Liver (tissue), 9 donors: ENCODE results near the gene GPR132. TPM values are rescaled to one million over a fixed set of nuclear protein-coding genes. Genes with fewer than 3 reads are reported as not detected.

Experiments
- DNase-seq: peaks from one replicate; pipeline ENCODE4 v3.0.0-alpha.2; 2017; ENCODE audit warnings: low spot score
- H3K27ac ChIP-seq, 2 donors: one replicate each; pipeline ENCODE4 v1.7.0; 2013; ENCODE audit warnings: inconsistent platforms in 2 of 2, low read length in 2 of 2, control low read depth in 1 of 2, low read depth in 1 of 2, mild to moderate bottlenecking in 1 of 2
- H3K27me3 ChIP-seq, 4 donors: one replicate each; pipeline versions ENCODE4 v1.6.1 to v1.7.0; 2013; ENCODE audit warnings: low read length in 3 of 4, inconsistent platforms in 1 of 4, mild to moderate bottlenecking in 1 of 4, moderate library complexity in 1 of 4; ENCODE audit not compliant: control insufficient read depth in 4 of 4, insufficient read depth in 4 of 4
- H3K36me3 ChIP-seq, 4 donors: one replicate each; pipeline versions ENCODE4 v1.6.1 to v1.7.0; 2013; ENCODE audit warnings: low read length in 3 of 4, mild to moderate bottlenecking in 3 of 4, low read depth in 1 of 4, moderate library complexity in 1 of 4; ENCODE audit not compliant: control insufficient read depth in 4 of 4, insufficient read depth in 3 of 4
- H3K4me1 ChIP-seq, 4 donors: one replicate each; pipeline versions ENCODE4 v1.6.1 to v1.7.0; 2013; ENCODE audit warnings: low read length in 3 of 4, mild to moderate bottlenecking in 3 of 4, moderate library complexity in 1 of 4; ENCODE audit not compliant: control insufficient read depth in 4 of 4, insufficient read depth in 4 of 4
- H3K4me3 ChIP-seq, 3 donors: one replicate each; pipeline versions ENCODE4 v1.6.1 to v1.7.0; 2013; ENCODE audit warnings: low read length in 3 of 3, control low read depth in 1 of 3, low read depth in 1 of 3, mild to moderate bottlenecking in 1 of 3
- H3K9ac ChIP-seq, 2 donors: one replicate each; pipeline ENCODE4 v1.7.0; 2013; ENCODE audit warnings: low read length in 2 of 2, mild to moderate bottlenecking in 2 of 2, moderate library complexity in 2 of 2, control low read depth in 1 of 2, low read depth in 1 of 2
- H3K9me3 ChIP-seq, 4 donors: one replicate each; pipeline versions ENCODE4 v1.6.1 to v1.7.0; 2013; ENCODE audit warnings: low read length in 3 of 4; ENCODE audit not compliant: control insufficient read depth in 4 of 4
- ATF3 ChIP-seq: IDR thresholded peaks from 2 replicates; pipeline ENCODE4 v1.6.1; 2016; ENCODE audit warnings: antibody characterized with exemption
- CTCF ChIP-seq: fragments of 150-350 bp; IDR thresholded peaks from 2 replicates; pipeline ENCODE4 v1.5.1; 2017; ENCODE audit warnings: improper control_type of control experiment, low read depth, low read length; ENCODE audit not compliant: missing input control
- EGR1 ChIP-seq, 2 donors: IDR thresholded peaks; 2 replicates each; pipeline ENCODE4 v1.6.1; 2016 to 2018; ENCODE audit warnings: antibody characterized with exemption in 2 of 2, low read depth in 2 of 2
- FOXA1 ChIP-seq: IDR thresholded peaks from 2 replicates; pipeline ENCODE4 v1.6.1; 2016; ENCODE audit warnings: antibody characterized with exemption
- FOXA2 ChIP-seq: IDR thresholded peaks from 2 replicates; pipeline ENCODE4 v1.6.1; 2016; ENCODE audit warnings: antibody characterized with exemption
- GABPA ChIP-seq, 2 donors: IDR thresholded peaks in 1 of 2; conservative IDR thresholded peaks in 1 of 2; 2 replicates each; pipeline ENCODE4 v1.6.1; 2016; ENCODE audit warnings: antibody characterized with exemption in 2 of 2, mild to moderate bottlenecking in 1 of 2, moderate library complexity in 1 of 2
- HNF4G ChIP-seq: IDR thresholded peaks from 2 replicates; pipeline ENCODE4 v1.6.1; 2016; ENCODE audit warnings: antibody characterized with exemption
- MAX ChIP-seq: IDR thresholded peaks from 2 replicates; pipeline ENCODE4 v1.6.1; 2016; ENCODE audit warnings: antibody characterized with exemption
- RAD21 ChIP-seq, 2 donors: IDR thresholded peaks; 2 replicates each; pipeline ENCODE4 v1.6.1; 2016; ENCODE audit warnings: antibody characterized with exemption in 2 of 2, mild to moderate bottlenecking in 2 of 2
- REST ChIP-seq: IDR thresholded peaks from 2 replicates; pipeline ENCODE4 v1.6.1; 2016; ENCODE audit warnings: antibody characterized with exemption, mild to moderate bottlenecking
- RXRA ChIP-seq, 2 donors: IDR thresholded peaks; 2 replicates each; pipeline ENCODE4 v1.6.1; 2017 to 2018; ENCODE audit warnings: antibody characterized with exemption in 2 of 2, mild to moderate bottlenecking in 1 of 2
- SP1 ChIP-seq: IDR thresholded peaks from 2 replicates; pipeline ENCODE4 v1.6.1; 2018; ENCODE audit warnings: antibody characterized with exemption, mild to moderate bottlenecking
- TAF1 ChIP-seq: conservative IDR thresholded peaks from 2 replicates; pipeline ENCODE4 v1.6.1; 2016; ENCODE audit warnings: antibody characterized with exemption, mild to moderate bottlenecking
- YY1 ChIP-seq: IDR thresholded peaks from 2 replicates; pipeline ENCODE4 v1.6.1; 2016; ENCODE audit warnings: antibody characterized with exemption, mild to moderate bottlenecking
- ZBTB33 ChIP-seq: IDR thresholded peaks from 2 replicates; pipeline ENCODE4 v1.6.1; 2016; ENCODE audit warnings: antibody characterized with exemption
- WGBS: extraction: QIAGEN DNeasy Blood & Tissue Kit; methylation state at CpG from one replicate; pipeline ENCODE4 v1.1.7; 2013; 5-methylcytosine and 5-hydroxymethylcytosine counted together
- polyA plus RNA-seq, 2 donors: library from polyadenylated mRNA; stranded (reverse) in 1 of 2; unstranded in 1 of 2; fragments of 200-250 nt in 1 of 2; fragments of >200 nt in 1 of 2; fragmentation: Nextera tagmentation in 1 of 2; extraction: Ambion mirVana in 1 of 2; gene quantifications; one replicate each; pipeline versions ENCODE4 v1.2.1 to v1.2.3, GENCODE V29; 2013 to 2015
- total RNA-seq, 2 donors: library from RNA; depleted of rRNA; stranded (reverse); fragments of >200 nt; gene quantifications; one replicate each; pipeline ENCODE4 v1.2.3, GENCODE V29; 2014
- donor health status: healthy.
- donor health status: healthy.
- donor health status: healthy.
- donor health status: healthy.
- donor health status: healthy.

GPR132 gene
- total and polyA plus RNA-seq, 4 donors = 0.32 to 1.2 (median 0.75) TPM

- Histone ChIP-seq H3K27me3 (no peaks in the 10 kb centered on the region), H3K9ac (no peak overlapping the region), H3K36me3 (no peaks in the 10 kb centered on the region), H3K4me3 (no peak overlapping the region), H3K27ac (no peak overlapping the region), H3K4me1 (peaks cover 0 to 6% (median 0%) of the 10 kb centered on the region in 4 donors), H3K9me3 (no peaks in the 10 kb centered on the region)
- 39% methylated on average over 24 of the region's 24 CpGs for WGBS
- DNase-seq = no peak
- TF ChIP-seq REST (no peak), FOXA2 (no peak)
These were observed 10.4 kb upstream of the GPR132 start for GRCh38 chr14:105075379-105076295.

GRCh38 chr14:105074601-105075053 is 9.4 kb upstream of the GPR132 start:
- 54% methylated on average over 15 of the region's 15 CpGs for WGBS
- no peaks in the 10 kb centered on the region for H3K9me3 ChIP-seq
- no peaks in the 10 kb centered on the region for H3K36me3 ChIP-seq
- no peak overlapping the region for H3K4me3 ChIP-seq
- H3K4me1 ChIP-seq = peaks cover 0 to 6% (median 0%) of the 10 kb centered on the region in 4 donors
- no peaks in the 10 kb centered on the region for H3K27me3 ChIP-seq
- no peak overlapping the region for H3K27ac ChIP-seq
- TF ChIP-seq REST (no peak), GABPA (IDR thresholded peaks at IDR 0.05 in 1 of 2, conservative IDR thresholded peaks at IDR 0.05 in 1 of 2) (no peak), RXRA (IDR thresholded peaks at IDR 0.05) (no peak), TAF1 (no peak), CTCF (no peak), HNF4G (no peak), RAD21 (IDR thresholded peaks at IDR 0.05) (no peak), SP1 (no peak), EGR1 (IDR thresholded peaks at IDR 0.05; ENCODE audit: low read depth in 2 of 2) (no peak), ATF3 (no peak), ZBTB33 (no peak), MAX (no peak), FOXA1 (no peak), YY1 (no peak)
- no peak overlapping the region for H3K9ac ChIP-seq
- DNase-seq = no peak
